Stimulated activated naive CD4-positive, alpha-beta T cell treated with Interleukin-2 at 50 U/mL for 16 hours (primary cell): ENCODE results near the gene TRAM2.

ENCODE experiments used
- DNase-seq: peaks from one replicate; lab custom pipeline; 2025; lab: John Stamatoyannopoulos, UW

Gene TRAM2

GRCh38 chr6:52508261-52508739 lies 68.6 kb downstream of the TRAM2 start:
- DNase-seq = no peak

GRCh38 chr6:52507557-52508260 lies 69.2 kb downstream of the TRAM2 start:
- DNase-seq = no peak

GRCh38 chr6:52506476-52506875 lies 70.4 kb downstream of the TRAM2 start:
- no peak for DNase-seq

GRCh38 chr6:52505726-52506409 lies 71.0 kb downstream of the TRAM2 start:
- DNase-seq = no peak

- DNase-seq = no peak
Measured at GRCh38 chr6:52504782-52505136, 72.1 kb downstream of the TRAM2 start.

GRCh38 chr6:52503851-52504781 lies 72.7 kb downstream of the TRAM2 start:
- DNase-seq = no peak

GRCh38 chr6:52503323-52503747 lies 73.5 kb downstream of the TRAM2 start:
- DNase-seq = no peak

GRCh38 chr6:52502306-52503029 lies 74.4 kb downstream of the TRAM2 start:
- DNase-seq = no peak

GRCh38 chr6:52500238-52501129 lies 76.4 kb downstream of the TRAM2 start:
- DNase-seq = no peak

- no peak for DNase-seq
Measured at GRCh38 chr6:52499681-52500236, 77.1 kb downstream of the TRAM2 start.

GRCh38 chr6:52499026-52499425 lies 77.8 kb downstream of the TRAM2 start:
- no peak for DNase-seq

- DNase-seq = no peak
Measured at GRCh38 chr6:52498538-52499017, 78.3 kb downstream of the TRAM2 start.

GRCh38 chr6:52497652-52498408 lies 79.0 kb downstream of the TRAM2 start:
- DNase-seq = no peak

- DNase-seq = no peak
Measured at GRCh38 chr6:52496631-52497030, 80.2 kb downstream of the TRAM2 start.

GRCh38 chr6:52495922-52496321 lies 80.9 kb downstream of the TRAM2 start:
- DNase-seq = no peak

- DNase-seq = no peak
Measured at GRCh38 chr6:52494298-52495072, 82.4 kb downstream of the TRAM2 start.

- DNase-seq = no peak
Measured at GRCh38 chr6:52493669-52494068, 83.2 kb downstream of the TRAM2 start.

- no peak for DNase-seq
Measured at GRCh38 chr6:52491203-52492069, 85.4 kb downstream of the TRAM2 start.
